Caco-2 (cell line): Measurements from ENCODE around the gene FAM120B. TPM values are rescaled to one million over a fixed set of nuclear protein-coding genes. Genes with fewer than 3 reads are reported as not detected.

ENCODE experiments used
- BruUV-seq: library from RNA; stranded (reverse); fragments of 400-500 nt; replicated peaks from 2 replicates; lab custom pipeline; 2021; lab: Mats Ljungman, UMichigan
- CTCF ChIA-PET: fragments of 300-600 bp; sonication (Branson Sonifier 250); formaldehyde crosslinking; loops from one replicate; lab custom pipeline; 2022; ENCODE audit warnings: antibody characterized with exemption; lab: Charles Lee
- POLR2A ChIA-PET: fragments of 300-600 bp; sonication (Branson Sonifier 250); formaldehyde crosslinking; loops from one replicate; lab custom pipeline; 2022; ENCODE audit warnings: antibody characterized with exemption; lab: Charles Lee
- DNase-seq, 2 experiments: peaks; one replicate each; pipeline versions ENCODE4 v3.0.0 to v3.0.0-alpha.2; 2020 to 2022
- H3K27me3 ChIP-seq: replicated peaks from 2 replicates; pipeline ENCODE4 v1.6.0; 2011; ENCODE audit warnings: low read length; ENCODE audit not compliant: control insufficient read depth, insufficient read depth
- H3K36me3 ChIP-seq: 2 replicates; pipeline ENCODE4 v1.5.1; 2011; ENCODE audit warnings: low read length; ENCODE audit not compliant: control insufficient read depth, insufficient read depth
- H3K4me1 ChIP-seq: fragments of 250-450 bp; sonication (Bioruptor Pico); 2 replicates; pipeline ENCODE4 v1.5.1; 2020; ENCODE audit warnings: mild to moderate bottlenecking
- H3K4me3 ChIP-seq: 2 replicates; pipeline ENCODE4 v1.5.1; 2011; ENCODE audit warnings: low read depth, mild to moderate bottlenecking, control low read depth, low read length
- H3K9me3 ChIP-seq: fragments of 250-450 bp; sonication (Bioruptor Pico); 2 replicates; pipeline ENCODE4 v1.5.1; 2020; ENCODE audit warnings: mild to moderate bottlenecking, moderate library complexity
- H3K27ac Mint-ChIP-seq: one replicate; pipeline ENCODE4 v1.8.0; 2022; ENCODE audit warnings: mixed read lengths; ENCODE audit not compliant: unreplicated experiment
- H3K27me3 Mint-ChIP-seq: one replicate; pipeline ENCODE4 v1.8.0; 2022; ENCODE audit warnings: mixed read lengths; ENCODE audit not compliant: insufficient read depth, unreplicated experiment
- H3K36me3 Mint-ChIP-seq: one replicate; pipeline ENCODE4 v1.8.0; 2022; ENCODE audit warnings: mild to moderate bottlenecking, mixed read lengths; ENCODE audit not compliant: insufficient read depth, unreplicated experiment
- H3K4me1 Mint-ChIP-seq: one replicate; pipeline ENCODE4 v1.8.0; 2022; ENCODE audit warnings: low read depth, mixed read lengths; ENCODE audit not compliant: unreplicated experiment
- H3K4me3 Mint-ChIP-seq: one replicate; pipeline ENCODE4 v1.8.0; 2022; ENCODE audit warnings: mild to moderate bottlenecking, moderate library complexity, mixed read lengths; ENCODE audit not compliant: unreplicated experiment
- H3K9me3 Mint-ChIP-seq: one replicate; pipeline ENCODE4 v1.8.0; 2022; ENCODE audit warnings: mixed read lengths; ENCODE audit not compliant: unreplicated experiment
- CTCF ChIP-seq, 2 experiments: fragments of 200-600 bp in 1 of 2; IDR thresholded peaks; 1 replicate in 1 of 2; 2 replicates in 1 of 2; pipeline versions ENCODE4 v1.5.1 to v1.8.0; 2011 to 2022; ENCODE audit warnings: antibody characterized with exemption in 1 of 2, control low read depth in 1 of 2, inconsistent platforms in 1 of 2, low read depth in 1 of 2, low read length in 1 of 2, mild to moderate bottlenecking in 1 of 2, moderate library complexity in 1 of 2; ENCODE audit not compliant: insufficient read depth in 1 of 2, severe bottlenecking in 1 of 2, unreplicated experiment in 1 of 2
- intact Hi-C: fragments of 100-400 bp; cut with micrococcal nuclease; formaldehyde crosslinking; loops from one replicate; pipeline ENCODE4 v1.10.0; 2022; ENCODE audit not compliant: unreplicated experiment
- total RNA-seq: library from RNA; stranded (reverse); gene quantifications from 2 replicates; pipeline ENCODE4 v1.2.3, GENCODE V29; 2022

FAM120B gene
- total RNA-seq, 1 experiment from 2014 or later = 21.0 TPM

GRCh38 chr6:170289180-170289931 is 17.2 kb upstream of the FAM120B start:
- BruUV-seq = no TSS peak
- H3K27me3 Mint-ChIP-seq = peaks cover 31% of the 10 kb centered on the region

GRCh38 chr6:170289951-170290295 is 16.6 kb upstream of the FAM120B start:
- intact Hi-C loops = loop anchor here (1.0 to 10.0 kb wide), 7 partner anchors 10 to 1333 kb away; partner anchors contain the start of genes C6orf120 and WDR27
- H3K4me3 ChIP-seq = peak overlapping the region; percentile 62
- H3K27me3 Mint-ChIP-seq = peaks cover 34% of the 10 kb centered on the region

More at GRCh38 chr6:170289180-170289931, 17.2 kb upstream of the FAM120B start:
- no peaks in the 10 kb centered on the region; the same call in 1 of the 2 replicates for H3K36me3 ChIP-seq
- H3K9me3 ChIP-seq = no peaks in the 10 kb centered on the region
- no peak for TF ChIP-seq CTCF (IDR thresholded peaks at IDR 0.05; ENCODE audit: insufficient read depth in 1 of 2, low read depth in 1 of 2, low read length in 1 of 2, severe bottlenecking in 1 of 2, unreplicated experiment in 1 of 2)
- H3K4me1 Mint-ChIP-seq = peaks cover 18% of the 10 kb centered on the region
- peaks cover 16% of the 10 kb centered on the region for H3K36me3 Mint-ChIP-seq
- peaks cover 5% of the 10 kb centered on the region for H3K27me3 ChIP-seq
- peak overlapping the region; percentile 62 for H3K4me3 ChIP-seq
- H3K9me3 Mint-ChIP-seq = no peaks in the 10 kb centered on the region
- H3K4me3 Mint-ChIP-seq = peak overlapping the region; percentile 90
- peak in 1 of 2 experiments; percentile 37 for DNase-seq
- peaks cover 20% of the 10 kb centered on the region for H3K4me1 ChIP-seq
- intact Hi-C loops = loop anchor here (1.0 kb wide), 1 partner anchor 9 kb away; no protein-coding TSS in a partner anchor
- ChIA-PET POLR2A (interaction anchor here (0.6 kb wide), 1 partner anchor 479 kb away, joined by 4 read pairs; no protein-coding TSS in a partner anchor), CTCF (no interaction called here)
- peak overlapping the region; percentile 8 for H3K27ac Mint-ChIP-seq

More at GRCh38 chr6:170289951-170290295, 16.6 kb upstream of the FAM120B start:
- ChIA-PET POLR2A (interaction anchor here (0.6 to 1.4 kb wide), 3 partner anchors 25 to 480 kb away, joined by 3 to 4 read pairs (median 3); no protein-coding TSS in a partner anchor), CTCF (interaction anchor here (0.7 to 3.4 kb wide), 2 partner anchors 10 to 458 kb away, joined by 3 to 16 read pairs; no protein-coding TSS in a partner anchor)
- Histone ChIP-seq H3K4me1 (peaks cover 24% of the 10 kb centered on the region), H3K27me3 (peaks cover 7% of the 10 kb centered on the region), H3K36me3 (no peaks in the 10 kb centered on the region; the same call in 1 of the 2 replicates), H3K9me3 (no peaks in the 10 kb centered on the region)
- Mint-ChIP-seq H3K27ac (no peak overlapping the region), H3K9me3 (no peaks in the 10 kb centered on the region), H3K4me3 (peak overlapping the region; percentile 90), H3K4me1 (peaks cover 18% of the 10 kb centered on the region), H3K36me3 (peaks cover 16% of the 10 kb centered on the region)
- no peak for DNase-seq
- TF ChIP-seq CTCF (IDR thresholded peaks at IDR 0.05; ENCODE audit: insufficient read depth in 1 of 2, low read depth in 1 of 2, low read length in 1 of 2, severe bottlenecking in 1 of 2, unreplicated experiment in 1 of 2) = no peak
- TSS peak; percentile 55 for BruUV-seq
